Gastroesophageal sphincter (tissue), 4 donors: ENCODE results near the gene BCR. TPM values are rescaled to one million over a fixed set of nuclear protein-coding genes. Genes with fewer than 3 reads are reported as not detected.

Source experiments
- ATAC-seq: fragments of 150-250 bp; one replicate; pipeline ENCODE4 v1.9.1; 2016; ENCODE audit warnings: mild to moderate bottlenecking, moderate library complexity
- H3K27ac ChIP-seq, 4 donors: fragments of 200-600 bp; sonication (generic) in 3 of 4; 1 replicate in 3 of 4; 2 replicates in 1 of 4; pipeline ENCODE4 v1.5.1; 2016 to 2019
- H3K27me3 ChIP-seq: fragments of 200-600 bp; sonication (generic); one replicate; pipeline ENCODE4 v1.5.1; 2019
- H3K36me3 ChIP-seq, 2 donors: fragments of 200-600 bp; sonication (generic); one replicate each; pipeline ENCODE4 v1.5.1; 2019; ENCODE audit warnings: control low read depth in 1 of 2
- H3K4me1 ChIP-seq, 3 donors: fragments of 200-600 bp; sonication (generic); 1 replicate in 2 of 3; 2 replicates in 1 of 3; pipeline ENCODE4 v1.5.1; 2016 to 2019; ENCODE audit warnings: control low read depth in 2 of 3
- H3K4me3 ChIP-seq, 2 donors: fragments of 200-600 bp; sonication (generic); one replicate each; pipeline ENCODE4 v1.5.1; 2019; ENCODE audit warnings: mild to moderate bottlenecking in 1 of 2, moderate library complexity in 1 of 2
- H3K9me3 ChIP-seq, 3 donors: fragments of 200-600 bp; sonication (generic); one replicate each; pipeline ENCODE4 v1.5.1; 2017 to 2019; ENCODE audit warnings: control low read depth in 2 of 3
- CTCF ChIP-seq, 4 experiments: fragments of 200-600 bp in 2 of 4; fragments of 450-650 bp in 2 of 4; sonication (generic) in 1 of 4; IDR thresholded peaks; one replicate each; pipeline ENCODE4 v1.5.1; 2017 to 2019; ENCODE audit warnings: antibody characterized with exemption in 4 of 4, mild to moderate bottlenecking in 2 of 4, moderate library complexity in 2 of 4
- EP300 ChIP-seq: sonication (generic); formaldehyde crosslinking; IDR thresholded peaks from one replicate; pipeline ENCODE4 v1.6.1; 2017; ENCODE audit warnings: antibody characterized with exemption, mild to moderate bottlenecking
- POLR2A ChIP-seq, 2 donors: fragments of 450-650 bp; IDR thresholded peaks; one replicate each; pipeline ENCODE4 v1.6.1; 2017; ENCODE audit warnings: antibody characterized with exemption in 2 of 2, mild to moderate bottlenecking in 2 of 2, moderate library complexity in 1 of 2
- POLR2AphosphoS5 ChIP-seq: sonication (generic); formaldehyde crosslinking; IDR thresholded peaks from one replicate; pipeline ENCODE4 v1.6.1; 2017; ENCODE audit warnings: antibody characterized with exemption
- WGBS, 2 donors: methylation state at CpG; one replicate each; pipeline ENCODE4 v1.1.5; 2018; ENCODE audit warnings: low coverage in 1 of 2; 5-methylcytosine and 5-hydroxymethylcytosine counted together
- total RNA-seq, 4 donors: library from RNA; depleted of rRNA; stranded (reverse); fragments of >200 nt; gene quantifications; one replicate each; pipeline ENCODE4 v1.1.0, GENCODE V29; 2016

The BCR gene
- total RNA-seq, 4 donors from 2014 or later, result 39.2 to 81.1 (median 46.2) TPM

GRCh38 chr22:23219822-23220484 is 39.6 kb downstream of the BCR start:
- peaks cover 0 to 100% (median 55%) of the 10 kb centered on the region in 3 donors for H3K4me1 ChIP-seq
- no peaks in the 10 kb centered on the region for H3K9me3 ChIP-seq
- WGBS, 2 donors, result 70 to 98% methylated on average over 4 to 6 of the region's 12 CpGs
- no peak for TF ChIP-seq POLR2AphosphoS5
- no peak for TF ChIP-seq POLR2A (IDR thresholded peaks at IDR 0.05)
- no peak for TF ChIP-seq EP300
- no peak for TF ChIP-seq CTCF (IDR thresholded peaks at IDR 0.05)
- peak overlapping the region in 3 of 4 donors; percentile 12 to 75 (median 60) for H3K27ac ChIP-seq
- no peaks in the 10 kb centered on the region for H3K36me3 ChIP-seq
- no peak overlapping the region for H3K4me3 ChIP-seq
- no peak for ATAC-seq
- H3K27me3 ChIP-seq, result no peaks in the 10 kb centered on the region

- Histone ChIP-seq H3K4me3 (no peak overlapping the region), H3K27me3 (no peaks in the 10 kb centered on the region), H3K27ac (peak overlapping the region in 3 of 4 donors; percentile 12 to 75 (median 60)), H3K9me3 (no peaks in the 10 kb centered on the region), H3K4me1 (peaks cover 4 to 100% (median 62%) of the 10 kb centered on the region in 3 donors), H3K36me3 (no peaks in the 10 kb centered on the region)
- TF ChIP-seq CTCF (IDR thresholded peaks at IDR 0.05), result no peak
- peak; percentile 55 for TF ChIP-seq POLR2AphosphoS5
- WGBS, 2 donors, result 66 to 71% methylated on average over 8 to 10 of the region's 11 CpGs
- ATAC-seq, result peak; percentile 40
Observed at GRCh38 chr22:23220485-23221350, 40.4 kb downstream of the BCR start.

DNA sequence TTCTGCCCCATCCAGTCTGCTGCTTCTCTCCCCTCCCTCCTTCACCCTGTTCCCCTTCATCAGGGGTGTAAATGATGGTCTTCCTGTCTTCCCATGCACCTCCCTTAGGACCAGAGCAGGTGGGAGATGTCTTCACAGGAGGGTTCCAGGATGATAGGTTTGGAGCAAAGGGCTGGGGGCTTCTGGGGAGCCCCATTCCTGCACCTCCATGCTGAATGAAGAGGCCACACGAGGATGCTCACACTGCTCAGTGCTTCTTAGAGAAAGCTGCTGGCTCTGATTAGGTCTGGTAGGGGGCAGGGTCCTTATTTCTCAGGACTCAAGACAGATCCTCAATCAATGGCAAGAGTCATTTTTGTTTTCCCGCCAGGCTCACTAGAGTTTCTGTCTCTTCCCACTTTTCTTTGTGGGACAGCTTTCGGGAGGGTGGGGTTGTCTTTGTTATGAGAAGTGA is 41.1 kb downstream of the BCR start:
- H3K27ac ChIP-seq, result peak overlapping the region in 2 of 4 donors; percentile 8 to 75
- H3K4me1 ChIP-seq, result peaks cover 7 to 100% (median 69%) of the 10 kb centered on the region in 3 donors
- H3K9me3 ChIP-seq, result no peaks in the 10 kb centered on the region
- H3K36me3 ChIP-seq, result no peaks in the 10 kb centered on the region
- no peak for ATAC-seq
- WGBS, 2 donors, result 89 to 100% methylated on average over 2 to 3 of the region's 3 CpGs
- H3K4me3 ChIP-seq, result no peak overlapping the region
- H3K27me3 ChIP-seq, result no peaks in the 10 kb centered on the region
- TF ChIP-seq POLR2AphosphoS5 (no peak), CTCF (IDR thresholded peaks at IDR 0.05) (no peak), EP300 (no peak), POLR2A (IDR thresholded peaks at IDR 0.05) (no peak)

DNA sequence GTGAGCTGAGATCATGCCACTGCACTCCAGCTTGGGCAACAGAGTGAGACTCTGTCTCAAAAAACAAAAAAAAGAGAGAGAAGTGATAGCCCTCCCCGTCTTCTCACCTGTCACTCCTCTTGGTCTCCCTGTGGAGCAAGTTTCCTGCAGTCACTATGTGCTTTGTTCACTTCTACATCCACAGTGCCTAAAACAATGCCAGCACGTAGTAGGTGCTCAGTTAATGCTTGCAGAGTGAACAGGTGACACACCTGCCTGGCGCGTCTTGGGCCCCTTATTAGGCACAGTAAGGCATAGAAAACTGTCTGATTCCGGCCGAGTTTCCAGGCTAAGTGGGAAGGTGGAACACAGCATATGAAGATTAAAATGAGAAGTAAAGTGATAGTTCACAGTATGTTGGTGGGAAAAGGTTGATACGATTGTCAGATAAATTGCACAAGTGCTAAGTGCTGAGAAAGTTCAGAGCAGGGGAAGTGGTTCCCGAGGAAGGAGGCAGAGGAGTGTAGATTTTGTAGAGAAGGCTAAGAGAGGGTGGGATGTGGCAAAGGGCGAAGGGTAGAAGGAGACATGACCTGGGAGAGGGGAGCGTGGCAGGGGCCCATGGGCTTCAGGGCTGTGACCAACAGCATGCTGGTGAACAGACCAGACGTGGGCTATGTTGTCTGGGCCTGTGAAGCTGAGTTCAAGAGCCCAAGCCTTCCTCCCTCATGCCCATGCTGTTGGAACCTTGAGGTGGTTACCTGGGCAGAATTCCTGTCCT is 41.9 kb downstream of the BCR start:
- Histone ChIP-seq H3K4me1 (peaks cover 7 to 100% (median 71%) of the 10 kb centered on the region in 3 donors), H3K27ac (peak overlapping the region in 3 of 4 donors; percentile 8 to 72 (median 71)), H3K27me3 (no peaks in the 10 kb centered on the region), H3K9me3 (no peaks in the 10 kb centered on the region), H3K36me3 (no peaks in the 10 kb centered on the region), H3K4me3 (no peak overlapping the region)
- TF ChIP-seq CTCF (IDR thresholded peaks at IDR 0.05), result no peak
- TF ChIP-seq POLR2A (IDR thresholded peaks at IDR 0.05), result no peak
- TF ChIP-seq POLR2AphosphoS5, result no peak
- TF ChIP-seq EP300, result no peak
- 80 to 97% methylated on average over 6 to 11 of the region's 11 CpGs for WGBS, 2 donors
- no peak for ATAC-seq
